GM12873 (cell line): Measurements from ENCODE around the gene ACTG2.

Experiments
- CTCF ChIP-seq: IDR thresholded peaks from 2 replicates; pipeline ENCODE4 v1.5.1; 2012; ENCODE audit warnings: low read depth, mild to moderate bottlenecking, moderate library complexity, low read length, control low read depth; ENCODE audit not compliant: insufficient read depth; ENCODE audit errors: missing control alignments

The ACTG2 gene

GRCh38 chr2:73937103-73937885 lies 44.5 kb downstream of the ACTG2 start:
- TF ChIP-seq CTCF, result no peak

- TF ChIP-seq CTCF, result no peak
These were observed 45.1 kb downstream of the ACTG2 start for GRCh38 chr2:73937899-73938298.

GRCh38 chr2:73938718-73939352 lies 46.0 kb downstream of the ACTG2 start:
- no peak for TF ChIP-seq CTCF

- TF ChIP-seq CTCF, result peak; percentile 15
These were observed 46.6 kb downstream of the ACTG2 start for GRCh38 chr2:73939419-73939818.

GRCh38 chr2:73942664-73943063 lies 49.9 kb downstream of the ACTG2 start:
- TF ChIP-seq CTCF, result no peak

GRCh38 chr2:73944714-73945113 lies 51.9 kb downstream of the ACTG2 start:
- no peak for TF ChIP-seq CTCF

GRCh38 chr2:73946215-73946614 lies 53.4 kb downstream of the ACTG2 start:
- no peak for TF ChIP-seq CTCF
